GM12892 (cell line): ENCODE data around the gene EPHX1.

Source experiments
- POLR2A ChIP-seq: IDR thresholded peaks from 2 replicates; pipeline ENCODE4 v1.6.1; 2011; ENCODE audit warnings: low read depth, low read length, control low read depth
- POLR2AphosphoS5 ChIP-seq: IDR thresholded peaks from 2 replicates; pipeline ENCODE4 v1.6.1; 2011; ENCODE audit warnings: low read depth, low read length, control low read depth

- no peak for TF ChIP-seq POLR2A
- TF ChIP-seq POLR2AphosphoS5: no peak
These were observed 15.2 kb downstream of the EPHX1 start for GRCh38 chr1:225825078-225825477.
